GM12878 (cell line): Measurements from ENCODE around the gene FANCE. TPM values are rescaled to one million over a fixed set of nuclear protein-coding genes. Genes with fewer than 3 reads are reported as not detected.

Experiments
- ATAC-seq: fragments of 200-7000 bp; cut with Tn5 transposase; 3 replicates; pipeline ENCODE4 v1.9.1; 2020; ENCODE audit warnings: mild to moderate bottlenecking, moderate library complexity
- BruUV-seq: library from RNA; stranded (reverse); fragments of 400-500 nt; replicated peaks from 2 replicates; lab custom pipeline; 2021; lab: Mats Ljungman, UMichigan
- CTCF ChIA-PET: fragments of 300-600 bp; sonication (Branson Sonifier 250); formaldehyde crosslinking; extraction: SDS; loops from one replicate; lab custom pipeline; 2021; ENCODE audit warnings: inconsistent platforms; lab: Yijun Ruan, JAX
- POLR2A ChIA-PET: fragments of 350-600 bp; formaldehyde crosslinking; extraction: SDS; loops from one replicate; lab custom pipeline; 2021; ENCODE audit warnings: inconsistent platforms; lab: Charles Lee
- RAD21 ChIA-PET: fragments of 300-600 bp; sonication (Branson Sonifier 250); formaldehyde crosslinking; loops from one replicate; lab custom pipeline; 2023; ENCODE audit warnings: antibody characterized with exemption; ENCODE audit not compliant: unreplicated experiment; lab: Charles Lee
- SMC1A ChIA-PET: fragments of 300-600 bp; sonication (Branson Sonifier 250); formaldehyde crosslinking; loops from one replicate; lab custom pipeline; 2023; ENCODE audit not compliant: unreplicated experiment, uncharacterized antibody; lab: Charles Lee
- DNase-seq: peaks from one replicate; pipeline ENCODE4 v3.0.0-alpha.2; 2011; ENCODE audit warnings: low read depth, low spot score
- FAIRE-seq: peaks from 3 replicates; lab custom pipeline; 2011; peaks lifted over from hg19 to GRCh38; lab: Jason Lieb, UNC
- H2AFZ ChIP-seq: 2 replicates; pipeline ENCODE4 v1.6.0; 2011; ENCODE audit warnings: low read depth, low read length, control low read depth; ENCODE audit not compliant: control insufficient read depth
- H3K27ac ChIP-seq: 2 replicates; pipeline ENCODE4 v1.5.1; 2011; ENCODE audit warnings: control low read depth; ENCODE audit not compliant: control insufficient read depth, insufficient read depth
- H3K27me3 ChIP-seq, 2 experiments: replicated peaks in 1 of 2; 2 replicates each; pipeline versions ENCODE4 v1.6.0 to v1.6.1; 2011; ENCODE audit warnings: low read length in 1 of 2; ENCODE audit not compliant: control insufficient read depth in 2 of 2, insufficient read depth in 2 of 2
- H3K36me3 ChIP-seq, 2 experiments: 2 replicates each; pipeline ENCODE4 v1.5.1; 2011; ENCODE audit warnings: low read length in 1 of 2; ENCODE audit not compliant: control insufficient read depth in 2 of 2, insufficient read depth in 2 of 2
- H3K4me1 ChIP-seq: 2 replicates; pipeline ENCODE4 v1.6.1; 2011; ENCODE audit warnings: mild to moderate bottlenecking, low read length, moderate library complexity, mixed read lengths; ENCODE audit not compliant: control insufficient read depth, insufficient read depth
- H3K4me2 ChIP-seq: 2 replicates; pipeline ENCODE4 v1.6.0; 2011; ENCODE audit warnings: control low read depth; ENCODE audit not compliant: control insufficient read depth, insufficient read depth
- H3K4me3 ChIP-seq: fragments of 200-600 bp; sonication (generic); 2 replicates; pipeline ENCODE4 v1.5.1; 2016
- H3K79me2 ChIP-seq: 2 replicates; pipeline ENCODE4 v1.6.0; 2011; ENCODE audit warnings: low read length; ENCODE audit not compliant: control insufficient read depth, insufficient read depth
- H3K9ac ChIP-seq: 2 replicates; pipeline ENCODE4 v1.8.0; 2011; ENCODE audit warnings: low read length, control low read depth, mixed read lengths; ENCODE audit not compliant: control insufficient read depth, insufficient read depth
- H3K9me3 ChIP-seq: replicated peaks from 3 replicates; pipeline ENCODE4 v1.5.1; 2011; ENCODE audit warnings: mild to moderate bottlenecking, low read length; ENCODE audit not compliant: control insufficient read depth, insufficient read depth
- H4K20me1 ChIP-seq: 2 replicates; pipeline ENCODE4 v1.6.0; 2011; ENCODE audit not compliant: control insufficient read depth, insufficient read depth
- CEBPZ ChIP-seq: fragments of 150-350 bp; IDR thresholded peaks from 2 replicates; pipeline ENCODE4 v1.6.1; 2016; ENCODE audit warnings: low read depth, low read length
- EED ChIP-seq: sonication (generic); IDR thresholded peaks from 2 replicates; pipeline ENCODE4 v1.6.1; 2016; ENCODE audit warnings: antibody characterized with exemption, low read depth
- MLLT1 ChIP-seq: fragments of 450-650 bp; IDR thresholded peaks from 2 replicates; pipeline ENCODE4 v1.6.1; 2016; ENCODE audit warnings: mild to moderate bottlenecking
- RCOR1 ChIP-seq: conservative IDR thresholded peaks from 2 replicates; pipeline ENCODE4 v1.6.1; 2012; ENCODE audit warnings: low read depth, low read length, improper control_type of control experiment
- RUNX3 ChIP-seq: IDR thresholded peaks from 2 replicates; pipeline ENCODE4 v1.6.1; 2012; ENCODE audit warnings: low read length, inconsistent platforms
- ZBED1 ChIP-seq: IDR thresholded peaks from 2 replicates; pipeline ENCODE4 v1.6.1; 2016; ENCODE audit warnings: borderline replicate concordance
- WGBS: methylation state at CpG from one replicate; pipeline ENCODE4 v1.1.6; 2016; ENCODE audit warnings: low lambda C conversion rate; ENCODE audit not compliant: insufficient replicate concordance, insufficient coverage; ENCODE audit errors: missing lambda C conversion rate; 5-methylcytosine and 5-hydroxymethylcytosine counted together
- in situ Hi-C: fragments of 300-500 bp; cut with MboI; formaldehyde crosslinking; loops from 9 replicates; pipeline ENCODE4 v1.14.3; 2018; ENCODE audit warnings: mixed read lengths
- intact Hi-C: fragments of 100-400 bp; cut with micrococcal nuclease; formaldehyde crosslinking; loops from one replicate; pipeline ENCODE4 v1.14.2; 2022; ENCODE audit not compliant: unreplicated experiment
- polyA plus RNA-seq, 11 experiments: library from polyadenylated mRNA; depleted of rRNA in 4 of 11; unstranded in 6 of 11; stranded (reverse) in 5 of 11; fragments of >200 nt; fragmentation: Nextera tagmentation in 4 of 11; fragmentation: Illumina TruSeq in 1 of 11; extraction: Ambion mirVana in 4 of 11; extraction: Trizol in 1 of 11; gene quantifications; 1 replicate in 1 of 11; 2 replicates in 10 of 11; pipeline versions ENCODE4 v1.2.1 to v1.2.3, GENCODE V29; 2011 to 2016; ENCODE audit warnings: inconsistent platforms in 2 of 11, missing spikeins in 2 of 11, low read depth in 1 of 11
- total RNA-seq, 4 experiments: library from RNA; depleted of rRNA in 3 of 4; stranded (reverse); fragments of >200 nt in 3 of 4; fragmentation: Illumina TruSeq in 1 of 4; extraction: Trizol in 1 of 4; gene quantifications; 2 replicates each; pipeline versions ENCODE4 v1.2.1 to v1.2.3, GENCODE V29; 2013 to 2021

Gene FANCE
- total and polyA plus RNA-seq, 10 of the 15 experiments (the other 5 are each of a cell fraction or from before 2014, with no cell fraction given), result 3.0 to 13.3 (median 8.1) TPM

- in situ Hi-C loops (loop anchor here (5.0 kb wide), 1 partner anchor 172 kb away; the partner anchor contains the start of gene DEF6), intact Hi-C loops (loop anchor here (1.0 to 2.0 kb wide), 3 partner anchors 16 to 172 kb away; partner anchors contain the start of genes DEF6, FANCE and PPARD)
- H3K4me1 ChIP-seq, result no peaks in the 10 kb centered on the region
- H3K27ac ChIP-seq, result peak overlapping the region; percentile 87
- peaks cover 11 to 14% of the 10 kb centered on the region in 2 experiments for H3K36me3 ChIP-seq
- no peak for FAIRE-seq
- peaks cover 7% of the 10 kb centered on the region; the same call in 1 of the 2 replicates for H4K20me1 ChIP-seq
- H3K9ac ChIP-seq, result peak overlapping the region; percentile 97
- peak; percentile 24 for ATAC-seq
- no peaks in the 10 kb centered on the region for H3K27me3 ChIP-seq
- H3K9me3 ChIP-seq, result no peaks in the 10 kb centered on the region
- POLR2A ChIA-PET, result interaction anchor here (0.5 to 1.7 kb wide), 5 partner anchors 17 to 226 kb away, joined by 3 to 4 read pairs (median 3); partner anchors contain the start of gene FANCE
- RAD21 ChIA-PET, result interaction anchor here (1.2 to 1.8 kb wide), 4 partner anchors 17 to 172 kb away, joined by 3 to 10 read pairs (median 6); partner anchors contain the start of genes DEF6 and FANCE
- WGBS, result 2% methylated on average over 30 of the region's 37 CpGs
- TF ChIP-seq EED (no peak), CEBPZ (no peak), ZBED1 (no peak), RUNX3 (peak; percentile 42; the same call in 1 of the 2 replicates), MLLT1 (0 out of 2 replicates have a peak, but pooled peaks have one; percentile 25), RCOR1 (no peak)
- CTCF ChIA-PET, result interaction anchor here (1.0 to 3.6 kb wide), 4 partner anchors 17 to 171 kb away, joined by 3 to 20 read pairs (median 12); partner anchors contain the start of genes DEF6 and FANCE
- no peak overlapping the region for H2AFZ ChIP-seq
- SMC1A ChIA-PET, result interaction anchor here (1.4 to 2.1 kb wide), 3 partner anchors 20 to 168 kb away, joined by 4 to 8 read pairs (median 5); no protein-coding TSS in a partner anchor
- peak overlapping the region; percentile 99 for H3K4me3 ChIP-seq
- no TSS peak for BruUV-seq
- peak overlapping the region; percentile 83 for H3K4me2 ChIP-seq
- peaks cover 33% of the 10 kb centered on the region for H3K79me2 ChIP-seq
- no peak for DNase-seq
These were observed 17.0 kb downstream of the FANCE start for GRCh38 chr6:35468980-35469750.
